ENCODE data around the gene TNFRSF6B.
"Not testable (repeated sequence)": the region's sequence is repeated elsewhere in the genome, so short reads cannot be mapped to it uniquely, and the experiment has no call there.

TNFRSF6B gene, protein sequence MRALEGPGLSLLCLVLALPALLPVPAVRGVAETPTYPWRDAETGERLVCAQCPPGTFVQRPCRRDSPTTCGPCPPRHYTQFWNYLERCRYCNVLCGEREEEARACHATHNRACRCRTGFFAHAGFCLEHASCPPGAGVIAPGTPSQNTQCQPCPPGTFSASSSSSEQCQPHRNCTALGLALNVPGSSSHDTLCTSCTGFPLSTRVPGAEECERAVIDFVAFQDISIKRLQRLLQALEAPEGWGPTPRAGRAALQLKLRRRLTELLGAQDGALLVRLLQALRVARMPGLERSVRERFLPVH

DNA sequence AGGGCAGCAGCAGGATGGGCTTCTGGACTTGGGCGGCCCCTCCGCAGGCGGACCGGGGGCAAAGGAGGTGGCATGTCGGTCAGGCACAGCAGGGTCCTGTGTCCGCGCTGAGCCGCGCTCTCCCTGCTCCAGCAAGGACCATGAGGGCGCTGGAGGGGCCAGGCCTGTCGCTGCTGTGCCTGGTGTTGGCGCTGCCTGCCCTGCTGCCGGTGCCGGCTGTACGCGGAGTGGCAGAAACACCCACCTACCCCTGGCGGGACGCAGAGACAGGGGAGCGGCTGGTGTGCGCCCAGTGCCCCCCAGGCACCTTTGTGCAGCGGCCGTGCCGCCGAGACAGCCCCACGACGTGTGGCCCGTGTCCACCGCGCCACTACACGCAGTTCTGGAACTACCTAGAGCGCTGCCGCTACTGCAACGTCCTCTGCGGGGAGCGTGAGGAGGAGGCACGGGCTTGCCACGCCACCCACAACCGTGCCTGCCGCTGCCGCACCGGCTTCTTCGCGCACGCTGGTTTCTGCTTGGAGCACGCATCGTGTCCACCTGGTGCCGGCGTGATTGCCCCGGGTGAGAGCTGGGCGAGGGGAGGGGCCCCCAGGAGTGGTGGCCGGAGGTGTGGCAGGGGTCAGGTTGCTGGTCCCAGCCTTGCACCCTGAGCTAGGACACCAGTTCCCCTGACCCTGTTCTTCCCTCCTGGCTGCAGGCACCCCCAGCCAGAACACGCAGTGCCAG lies at the start of gene TNFRSF6B:
TSS of gene TNFRSF6B (plus strand) at position 25 of the 729 bp plus-strand sequence. CDS start at position 141, 116 bp downstream.
- DNase-seq (ENCODE audit: low read depth), result no peak

- DNase-seq (ENCODE audit: low read depth), result no peak
Observed at GRCh38 chr20:63648190-63648589, 48.3 kb upstream of the TNFRSF6B start.

- DNase-seq (ENCODE audit: low read depth), result no peak
Observed at GRCh38 chr20:63648895-63649589, 47.4 kb upstream of the TNFRSF6B start.

GRCh38 chr20:63650486-63650885 lies 46.0 kb upstream of the TNFRSF6B start:
- not testable (repeated sequence) for DNase-seq (ENCODE audit: low read depth)

DNA sequence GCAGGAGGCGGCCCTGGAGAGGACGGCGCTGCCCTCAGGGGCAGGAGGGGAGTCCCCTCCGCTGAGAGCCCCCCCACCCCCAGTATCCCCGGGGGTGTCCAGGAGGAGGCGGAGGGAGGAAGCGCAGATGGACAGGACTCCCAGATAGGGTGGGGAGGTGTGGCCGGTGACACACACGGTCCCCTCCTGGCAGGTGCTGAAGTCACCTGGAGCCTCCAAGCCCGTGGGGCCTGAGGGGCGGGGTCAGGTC lies 44.6 kb upstream of the TNFRSF6B start:
- DNase-seq (ENCODE audit: low read depth), result no peak

DNA sequence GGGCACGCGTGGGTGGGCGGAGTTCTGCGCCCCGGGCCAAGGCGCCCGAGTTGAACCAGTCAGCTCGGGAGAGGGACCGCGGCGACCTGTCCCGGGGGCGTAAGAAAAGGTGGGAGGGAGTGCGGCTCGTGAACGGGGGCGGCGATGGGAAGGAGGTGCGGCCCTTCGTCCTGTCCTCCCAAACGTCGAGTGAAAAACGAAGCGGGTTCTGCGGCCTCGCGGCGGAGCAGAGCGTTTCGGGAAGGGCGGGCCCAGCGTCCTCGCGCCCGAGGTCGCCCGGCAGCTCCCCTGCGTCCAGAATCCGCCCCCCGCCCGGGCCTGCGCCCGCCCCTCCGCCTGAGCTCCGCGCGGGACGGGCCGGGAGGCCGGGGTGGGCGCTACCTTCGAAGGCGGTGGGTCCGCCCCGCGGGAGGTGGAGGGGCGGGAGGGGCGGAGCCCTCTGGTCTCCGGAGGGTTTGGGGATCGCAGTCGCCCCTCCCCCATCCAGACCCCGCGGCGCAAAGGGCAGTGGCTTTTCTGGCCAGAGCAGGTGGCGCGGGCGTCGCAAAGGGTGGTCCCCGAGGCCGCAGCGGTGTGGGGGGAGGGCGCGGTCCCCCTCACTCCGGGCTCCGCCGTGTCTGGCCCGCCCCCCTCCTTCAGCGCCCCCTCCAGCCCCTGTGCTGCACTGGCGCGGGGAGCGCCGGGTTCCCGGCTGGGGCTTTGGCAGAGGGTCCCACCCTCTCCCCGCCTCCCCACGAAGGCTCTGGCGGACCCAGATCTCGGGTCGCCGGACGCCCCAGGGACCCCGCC lies 44.1 kb upstream of the TNFRSF6B start:
- no peak for DNase-seq (ENCODE audit: low read depth)

DNA sequence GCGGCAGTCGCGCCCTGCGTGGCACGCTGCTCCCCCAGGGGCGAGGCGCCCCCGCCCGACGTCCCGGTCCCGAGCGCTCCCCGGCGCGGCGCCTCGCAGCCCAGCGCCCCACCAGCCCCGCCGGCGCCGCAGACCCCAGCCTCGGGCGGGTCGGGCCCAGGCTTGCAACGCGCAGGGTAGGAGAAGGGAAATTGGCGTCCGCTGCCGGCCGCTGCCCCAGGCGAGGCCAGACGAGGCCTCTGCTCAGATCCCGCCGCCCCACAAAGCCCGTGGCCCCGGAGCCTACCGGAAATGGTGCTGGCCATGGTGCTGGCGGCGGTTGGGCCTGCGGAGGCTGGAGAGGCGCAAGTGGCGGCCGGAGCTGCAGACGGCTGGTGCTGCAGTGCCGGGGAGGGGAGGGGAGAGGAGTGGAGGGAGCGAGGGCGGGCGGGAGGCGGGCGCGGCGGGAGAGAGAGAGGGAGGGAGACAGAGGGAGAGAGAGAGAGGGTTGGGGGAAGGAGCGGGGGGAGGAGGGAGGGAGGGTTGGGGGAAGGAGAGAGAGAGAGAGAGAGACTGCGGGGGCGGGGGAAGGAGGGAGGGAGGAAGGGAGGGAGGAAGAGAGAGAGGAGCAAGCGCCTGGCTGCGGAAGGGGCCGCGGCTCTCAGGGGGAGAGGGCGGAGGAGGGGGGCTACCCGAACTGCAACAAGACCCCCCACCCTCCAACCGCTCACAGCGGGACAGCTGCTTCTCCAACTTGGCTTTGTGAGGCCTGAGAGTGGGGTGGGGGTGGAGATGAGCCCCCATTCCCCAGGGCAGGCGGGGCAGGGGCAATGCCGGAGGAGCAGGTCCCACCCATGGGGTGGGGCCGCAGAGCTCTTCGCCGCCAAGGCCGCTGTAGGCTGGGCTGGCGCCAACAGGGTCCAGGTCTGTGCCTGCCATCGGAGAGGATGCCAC lies 43.1 kb upstream of the TNFRSF6B start, which contains the start of gene STMN3:
TSS of gene STMN3 (minus strand) at position 384 of the 933 bp plus-strand sequence. CDS start at position 305, 79 bp downstream.
- DNase-seq (ENCODE audit: low read depth), result peak; percentile 38

- no peak for DNase-seq (ENCODE audit: low read depth)
Observed at GRCh38 chr20:63653974-63654668, 42.3 kb upstream of the TNFRSF6B start.

GRCh38 chr20:63655249-63655648 lies 41.2 kb upstream of the TNFRSF6B start:
- no peak for DNase-seq (ENCODE audit: low read depth)

- no peak for DNase-seq (ENCODE audit: low read depth)
Observed at GRCh38 chr20:63656451-63656850, 40.0 kb upstream of the TNFRSF6B start.

DNA sequence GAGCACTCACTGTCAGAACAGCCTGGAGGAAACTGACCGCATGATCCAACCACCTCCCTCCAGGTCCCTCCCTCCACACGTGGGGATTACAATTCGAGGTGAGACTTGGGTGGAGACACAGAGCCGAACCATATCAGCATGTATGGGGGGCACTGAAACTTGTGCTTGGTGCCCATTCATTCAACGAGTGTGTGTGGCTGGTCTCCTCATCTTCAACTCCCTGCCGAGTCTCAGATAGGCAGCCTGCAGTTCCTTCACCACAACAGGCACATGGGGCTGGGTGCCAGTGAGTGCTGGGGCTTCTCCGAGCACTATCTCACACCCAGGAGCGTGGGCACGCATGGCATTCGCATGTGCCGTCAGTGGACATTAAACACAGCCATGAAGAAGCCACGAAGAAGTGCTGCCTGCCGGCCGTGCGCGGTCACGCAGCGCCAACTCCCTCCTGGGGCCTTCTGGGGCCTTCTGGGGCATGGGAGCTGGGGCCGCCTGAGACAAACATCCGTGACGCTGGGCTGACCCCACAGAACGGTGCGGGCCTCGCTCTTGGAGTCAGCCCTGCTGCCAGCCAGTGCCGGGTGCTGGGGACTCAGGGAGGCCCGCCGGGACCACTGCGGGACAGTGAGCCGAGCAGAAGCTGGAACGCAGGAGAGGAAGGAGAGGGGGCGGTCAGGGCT lies 39.1 kb upstream of the TNFRSF6B start:
- no peak for DNase-seq (ENCODE audit: low read depth)

DNA sequence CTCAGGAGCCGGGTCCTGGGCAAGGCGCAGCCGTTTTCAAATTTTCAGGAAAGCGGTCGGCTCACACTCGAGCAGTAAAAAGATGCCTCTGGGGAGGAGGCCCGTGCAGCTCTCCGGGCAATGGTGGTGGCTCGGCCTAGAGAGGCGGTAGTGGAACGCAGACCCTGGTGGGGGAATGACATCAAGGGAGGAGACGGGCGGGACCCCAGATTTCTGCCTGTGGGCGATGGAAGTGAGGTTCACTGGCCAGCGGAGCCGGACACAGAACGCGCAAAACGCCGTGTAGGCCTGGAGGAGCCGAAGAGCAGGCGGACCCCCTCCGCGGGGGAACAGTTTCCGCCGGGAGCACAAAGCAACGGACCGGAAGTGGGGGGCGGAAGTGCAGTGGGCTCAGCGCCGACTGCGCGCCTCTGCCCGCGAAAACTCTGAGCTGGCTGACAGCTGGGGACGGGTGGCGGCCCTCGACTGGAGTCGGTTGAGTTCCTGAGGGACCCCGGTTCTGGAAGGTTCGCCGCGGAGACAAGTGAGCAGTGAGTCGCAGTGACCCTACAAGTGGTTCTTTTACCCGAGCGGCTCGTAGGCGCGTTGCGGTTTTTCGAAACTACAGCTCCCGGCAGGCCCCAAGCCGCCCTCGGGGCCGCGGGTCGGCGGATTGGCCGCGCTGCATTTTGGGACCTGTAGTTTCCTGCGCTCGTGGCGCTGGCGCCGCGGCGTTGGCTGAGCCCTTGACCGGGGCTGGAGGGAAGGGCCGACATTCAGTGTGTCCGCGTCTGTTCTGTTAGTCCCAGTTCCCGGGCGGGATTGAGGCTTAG lies 38.3 kb upstream of the TNFRSF6B start, which contains the start of gene RTEL1:
TSS of gene RTEL1 (plus strand) at position 376 of the 812 bp plus-strand sequence. CDS start 1,091 bp downstream, outside the sequence.
- peak; percentile 79 for DNase-seq (ENCODE audit: low read depth)

DNA sequence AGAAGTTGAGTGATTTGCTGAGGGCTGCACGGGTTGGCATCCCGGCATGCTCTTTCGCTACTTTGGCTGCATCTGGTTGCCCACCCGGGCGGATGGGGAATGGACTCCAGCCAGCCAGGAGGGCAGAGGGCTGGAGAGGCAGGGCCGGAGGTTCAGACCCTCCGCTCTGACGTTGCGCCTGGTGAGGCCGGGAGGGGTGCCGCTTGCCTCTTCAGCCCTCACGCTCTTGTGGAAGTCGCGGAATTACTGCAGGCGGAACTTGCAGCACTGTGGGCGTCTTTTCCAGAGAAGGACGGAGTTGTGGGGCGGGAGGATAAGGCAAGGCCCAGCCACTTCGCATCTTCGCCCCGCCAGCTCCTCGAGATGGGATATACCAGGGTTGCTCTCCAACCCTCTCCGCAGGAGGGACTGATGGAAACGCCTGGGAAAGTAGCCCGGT lies 37.7 kb upstream of the TNFRSF6B start:
- DNase-seq (ENCODE audit: low read depth), result no peak

DNA sequence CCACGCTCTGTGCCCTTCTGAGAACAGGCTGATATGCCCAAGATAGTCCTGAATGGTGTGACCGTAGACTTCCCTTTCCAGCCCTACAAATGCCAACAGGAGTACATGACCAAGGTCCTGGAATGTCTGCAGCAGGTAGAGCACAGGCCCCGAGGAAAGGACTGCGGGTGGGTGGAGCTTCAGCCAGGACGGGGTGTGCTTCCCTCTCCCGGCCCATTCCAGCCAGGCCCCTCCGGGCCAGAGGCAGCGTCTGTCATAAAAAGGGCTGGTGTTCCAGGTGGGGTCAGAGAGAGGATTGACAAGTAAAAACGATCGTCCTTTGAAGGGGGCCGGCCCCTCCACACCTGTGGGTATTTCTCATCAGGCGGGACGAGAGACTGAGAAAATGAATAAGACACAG lies 37.1 kb upstream of the TNFRSF6B start:
- DNase-seq (ENCODE audit: low read depth), result no peak

DNA sequence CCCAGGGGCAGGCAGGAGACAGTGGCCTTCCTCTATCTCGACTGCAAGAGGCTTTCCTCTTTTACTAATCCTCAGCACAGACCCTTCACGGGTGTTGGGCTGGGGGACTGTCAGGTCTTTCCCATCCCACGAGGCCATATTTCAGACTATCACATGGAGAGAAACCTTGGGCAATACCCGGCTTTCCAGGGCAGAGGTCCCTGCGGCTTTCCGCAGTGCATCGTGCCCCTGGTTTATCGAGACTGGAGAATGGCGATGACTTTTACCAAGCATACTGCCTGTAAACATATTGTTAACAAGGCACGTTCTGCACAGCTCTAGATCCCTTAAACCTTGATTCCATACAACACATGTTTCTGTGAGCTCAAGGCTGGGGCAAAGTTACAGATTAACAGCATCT lies 36.3 kb upstream of the TNFRSF6B start:
- DNase-seq (ENCODE audit: low read depth), result not testable (repeated sequence)

GRCh38 chr20:63660622-63661021 lies 35.8 kb upstream of the TNFRSF6B start:
- no peak for DNase-seq (ENCODE audit: low read depth)

DNA sequence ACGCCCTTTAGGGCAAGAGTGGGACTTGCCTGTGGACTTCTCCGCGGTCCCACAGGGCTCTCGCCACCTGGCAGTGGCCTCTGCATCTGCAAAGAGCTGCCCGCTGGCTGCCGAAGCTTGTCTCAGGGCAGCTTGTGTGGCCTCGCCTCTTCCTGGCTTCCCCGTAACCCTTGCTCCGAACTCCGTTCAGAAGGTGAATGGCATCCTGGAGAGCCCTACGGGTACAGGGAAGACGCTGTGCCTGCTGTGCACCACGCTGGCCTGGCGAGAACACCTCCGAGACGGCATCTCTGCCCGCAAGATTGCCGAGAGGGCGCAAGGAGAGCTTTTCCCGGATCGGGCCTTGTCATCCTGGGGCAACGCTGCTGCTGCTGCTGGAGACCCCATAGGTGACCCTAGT lies 35.3 kb upstream of the TNFRSF6B start:
- DNase-seq (ENCODE audit: low read depth), result no peak

DNA sequence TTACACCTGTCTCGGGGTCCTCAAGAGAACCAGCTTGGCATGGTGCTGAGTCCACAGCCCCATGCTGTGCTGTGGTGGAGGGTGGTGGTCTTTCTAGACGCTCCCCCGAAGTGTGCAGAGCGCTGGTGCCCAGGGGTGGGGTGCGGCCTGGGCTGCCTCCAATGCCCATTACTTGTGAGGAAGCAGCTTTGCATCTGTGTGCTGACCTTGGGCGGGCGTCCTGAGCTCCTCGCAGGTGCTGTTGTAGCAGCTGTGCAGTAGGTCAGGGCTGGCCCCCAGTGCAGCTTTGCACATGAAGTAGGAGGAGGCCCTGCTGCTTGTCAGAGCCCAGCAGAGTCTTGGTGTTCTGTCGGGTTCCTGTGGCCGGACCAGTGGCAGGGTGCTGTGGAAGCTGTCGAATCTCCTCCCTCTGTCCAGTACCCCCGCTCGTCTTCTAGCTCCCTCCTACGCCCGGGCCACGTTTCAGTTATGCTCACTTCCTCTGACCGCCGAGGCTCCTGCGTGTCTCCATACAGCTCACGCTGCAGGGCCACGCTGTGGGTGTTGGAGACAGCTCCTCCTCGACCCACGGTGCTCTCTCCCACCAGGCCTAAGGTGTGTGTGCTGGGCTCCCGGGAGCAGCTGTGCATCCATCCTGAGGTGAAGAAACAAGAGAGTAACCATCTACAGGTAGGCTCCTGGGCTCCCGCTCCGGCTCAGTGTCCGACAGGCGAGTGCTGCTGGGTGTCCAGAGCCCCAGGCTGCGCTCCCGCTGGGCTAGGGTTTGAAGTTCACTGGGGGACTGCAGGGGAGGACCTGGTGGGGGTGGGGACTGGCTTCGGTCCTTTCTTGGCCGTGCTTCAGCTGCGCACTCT lies 34.3 kb upstream of the TNFRSF6B start:
- DNase-seq (ENCODE audit: low read depth), result no peak
